Liver (tissue), 3 donors: ENCODE results near the gene DONSON.

Experiments
- HNF4A ChIP-seq, 2 donors: conservative IDR thresholded peaks; 2 replicates each; pipeline ENCODE4 v1.6.1; 2016; ENCODE audit warnings: antibody characterized with exemption in 2 of 2, mild to moderate bottlenecking in 2 of 2
- JUND ChIP-seq, 2 donors: IDR thresholded peaks; 2 replicates each; pipeline ENCODE4 v1.6.1; 2016; ENCODE audit warnings: antibody characterized with exemption in 2 of 2
- MAX ChIP-seq: IDR thresholded peaks from 2 replicates; pipeline ENCODE4 v1.6.1; 2016; ENCODE audit warnings: antibody characterized with exemption
- RAD21 ChIP-seq, 2 donors: IDR thresholded peaks; 2 replicates each; pipeline ENCODE4 v1.6.1; 2016; ENCODE audit warnings: antibody characterized with exemption in 2 of 2, mild to moderate bottlenecking in 2 of 2
- REST ChIP-seq: IDR thresholded peaks from 2 replicates; pipeline ENCODE4 v1.6.1; 2016; ENCODE audit warnings: antibody characterized with exemption, mild to moderate bottlenecking
- SP1 ChIP-seq: IDR thresholded peaks from 2 replicates; pipeline ENCODE4 v1.6.1; 2018; ENCODE audit warnings: antibody characterized with exemption, mild to moderate bottlenecking
- TAF1 ChIP-seq: conservative IDR thresholded peaks from 2 replicates; pipeline ENCODE4 v1.6.1; 2016; ENCODE audit warnings: antibody characterized with exemption, mild to moderate bottlenecking
- TF ChIP-seq, protein P1 (sequence below): fragments of 150-350 bp; IDR thresholded peaks from 2 replicates; pipeline ENCODE4 v1.5.1; 2017; ENCODE audit warnings: improper control_type of control experiment, low read depth, low read length; ENCODE audit not compliant: missing input control
- TF ChIP-seq, protein P2 (sequence below): IDR thresholded peaks from 2 replicates; pipeline ENCODE4 v1.6.1; 2016; ENCODE audit warnings: antibody characterized with exemption
- TF ChIP-seq, protein P3 (sequence below): IDR thresholded peaks from 2 replicates; pipeline ENCODE4 v1.6.1; 2016; ENCODE audit warnings: antibody characterized with exemption
- donor health status: healthy.
- donor health status: healthy.

DNA sequence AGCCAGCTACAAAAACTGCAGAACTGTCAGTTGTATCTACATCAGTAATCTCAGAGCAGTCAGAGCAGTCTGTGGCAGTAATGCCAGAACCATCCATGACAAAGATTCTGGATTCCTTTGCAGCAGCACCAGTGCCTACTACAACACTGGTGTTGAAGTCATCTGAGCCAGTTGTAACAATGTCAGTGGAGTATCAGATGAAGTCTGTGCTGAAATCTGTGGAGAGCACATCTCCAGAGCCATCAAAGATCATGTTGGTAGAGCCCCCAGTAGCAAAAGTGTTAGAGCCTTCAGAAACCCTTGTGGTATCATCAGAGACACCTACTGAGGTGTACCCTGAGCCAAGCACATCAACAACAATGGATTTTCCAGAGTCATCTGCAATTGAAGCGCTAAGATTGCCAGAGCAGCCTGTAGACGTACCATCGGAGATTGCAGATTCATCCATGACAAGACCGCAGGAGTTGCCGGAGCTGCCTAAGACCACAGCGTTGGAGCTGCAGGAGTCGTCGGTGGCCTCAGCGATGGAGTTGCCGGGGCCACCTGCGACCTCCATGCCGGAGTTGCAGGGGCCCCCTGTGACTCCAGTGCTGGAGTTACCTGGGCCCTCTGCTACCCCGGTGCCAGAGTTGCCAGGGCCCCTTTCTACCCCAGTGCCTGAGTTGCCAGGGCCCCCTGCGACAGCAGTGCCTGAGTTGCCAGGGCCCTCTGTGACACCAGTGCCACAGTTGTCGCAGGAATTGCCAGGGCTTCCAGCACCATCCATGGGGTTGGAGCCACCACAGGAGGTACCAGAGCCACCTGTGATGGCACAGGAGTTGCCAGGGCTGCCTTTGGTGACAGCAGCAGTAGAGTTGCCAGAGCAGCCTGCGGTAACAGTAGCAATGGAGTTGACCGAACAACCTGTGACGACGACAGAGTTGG lies 38.4 kb downstream of the DONSON start:
- no peak for TF ChIP-seq REST
- TF ChIP-seq, protein P1, sequence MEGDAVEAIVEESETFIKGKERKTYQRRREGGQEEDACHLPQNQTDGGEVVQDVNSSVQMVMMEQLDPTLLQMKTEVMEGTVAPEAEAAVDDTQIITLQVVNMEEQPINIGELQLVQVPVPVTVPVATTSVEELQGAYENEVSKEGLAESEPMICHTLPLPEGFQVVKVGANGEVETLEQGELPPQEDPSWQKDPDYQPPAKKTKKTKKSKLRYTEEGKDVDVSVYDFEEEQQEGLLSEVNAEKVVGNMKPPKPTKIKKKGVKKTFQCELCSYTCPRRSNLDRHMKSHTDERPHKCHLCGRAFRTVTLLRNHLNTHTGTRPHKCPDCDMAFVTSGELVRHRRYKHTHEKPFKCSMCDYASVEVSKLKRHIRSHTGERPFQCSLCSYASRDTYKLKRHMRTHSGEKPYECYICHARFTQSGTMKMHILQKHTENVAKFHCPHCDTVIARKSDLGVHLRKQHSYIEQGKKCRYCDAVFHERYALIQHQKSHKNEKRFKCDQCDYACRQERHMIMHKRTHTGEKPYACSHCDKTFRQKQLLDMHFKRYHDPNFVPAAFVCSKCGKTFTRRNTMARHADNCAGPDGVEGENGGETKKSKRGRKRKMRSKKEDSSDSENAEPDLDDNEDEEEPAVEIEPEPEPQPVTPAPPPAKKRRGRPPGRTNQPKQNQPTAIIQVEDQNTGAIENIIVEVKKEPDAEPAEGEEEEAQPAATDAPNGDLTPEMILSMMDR, result no peak
- no peak for TF ChIP-seq MAX
- TF ChIP-seq TAF1, result no peak
- no peak for TF ChIP-seq HNF4A (conservative IDR thresholded peaks at IDR 0.05)
- TF ChIP-seq SP1, result no peak
- TF ChIP-seq, protein P2, sequence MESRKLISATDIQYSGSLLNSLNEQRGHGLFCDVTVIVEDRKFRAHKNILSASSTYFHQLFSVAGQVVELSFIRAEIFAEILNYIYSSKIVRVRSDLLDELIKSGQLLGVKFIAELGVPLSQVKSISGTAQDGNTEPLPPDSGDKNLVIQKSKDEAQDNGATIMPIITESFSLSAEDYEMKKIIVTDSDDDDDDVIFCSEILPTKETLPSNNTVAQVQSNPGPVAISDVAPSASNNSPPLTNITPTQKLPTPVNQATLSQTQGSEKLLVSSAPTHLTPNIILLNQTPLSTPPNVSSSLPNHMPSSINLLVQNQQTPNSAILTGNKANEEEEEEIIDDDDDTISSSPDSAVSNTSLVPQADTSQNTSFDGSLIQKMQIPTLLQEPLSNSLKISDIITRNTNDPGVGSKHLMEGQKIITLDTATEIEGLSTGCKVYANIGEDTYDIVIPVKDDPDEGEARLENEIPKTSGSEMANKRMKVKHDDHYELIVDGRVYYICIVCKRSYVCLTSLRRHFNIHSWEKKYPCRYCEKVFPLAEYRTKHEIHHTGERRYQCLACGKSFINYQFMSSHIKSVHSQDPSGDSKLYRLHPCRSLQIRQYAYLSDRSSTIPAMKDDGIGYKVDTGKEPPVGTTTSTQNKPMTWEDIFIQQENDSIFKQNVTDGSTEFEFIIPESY, result no peak
- TF ChIP-seq JUND (IDR thresholded peaks at IDR 0.05), result no peak
- TF ChIP-seq, protein P3, sequence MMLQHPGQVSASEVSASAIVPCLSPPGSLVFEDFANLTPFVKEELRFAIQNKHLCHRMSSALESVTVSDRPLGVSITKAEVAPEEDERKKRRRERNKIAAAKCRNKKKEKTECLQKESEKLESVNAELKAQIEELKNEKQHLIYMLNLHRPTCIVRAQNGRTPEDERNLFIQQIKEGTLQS, result no peak
- no peak for TF ChIP-seq RAD21 (IDR thresholded peaks at IDR 0.05)
